LNCaP clone FGC (cell line): ENCODE measurements around the gene EBF3.
A peak's percentile ranks its signal among the peaks of the same experiment; 100 is the strongest.

Source experiments
- DNase-seq: peaks from one replicate; pipeline ENCODE4 v3.0.0-alpha.2; 2011; ENCODE audit warnings: low read depth
- H3K4me3 ChIP-seq: 2 replicates; pipeline ENCODE4 v1.5.1; 2011; ENCODE audit warnings: mild to moderate bottlenecking, low read depth, low read length, control low read depth
- TF ChIP-seq, protein P1 (sequence below): IDR thresholded peaks from 2 replicates; pipeline ENCODE4 v1.5.1; 2012; ENCODE audit warnings: mild to moderate bottlenecking; ENCODE audit not compliant: control insufficient read depth, insufficient read depth; ENCODE audit errors: extremely low read depth

Gene EBF3

DNA sequence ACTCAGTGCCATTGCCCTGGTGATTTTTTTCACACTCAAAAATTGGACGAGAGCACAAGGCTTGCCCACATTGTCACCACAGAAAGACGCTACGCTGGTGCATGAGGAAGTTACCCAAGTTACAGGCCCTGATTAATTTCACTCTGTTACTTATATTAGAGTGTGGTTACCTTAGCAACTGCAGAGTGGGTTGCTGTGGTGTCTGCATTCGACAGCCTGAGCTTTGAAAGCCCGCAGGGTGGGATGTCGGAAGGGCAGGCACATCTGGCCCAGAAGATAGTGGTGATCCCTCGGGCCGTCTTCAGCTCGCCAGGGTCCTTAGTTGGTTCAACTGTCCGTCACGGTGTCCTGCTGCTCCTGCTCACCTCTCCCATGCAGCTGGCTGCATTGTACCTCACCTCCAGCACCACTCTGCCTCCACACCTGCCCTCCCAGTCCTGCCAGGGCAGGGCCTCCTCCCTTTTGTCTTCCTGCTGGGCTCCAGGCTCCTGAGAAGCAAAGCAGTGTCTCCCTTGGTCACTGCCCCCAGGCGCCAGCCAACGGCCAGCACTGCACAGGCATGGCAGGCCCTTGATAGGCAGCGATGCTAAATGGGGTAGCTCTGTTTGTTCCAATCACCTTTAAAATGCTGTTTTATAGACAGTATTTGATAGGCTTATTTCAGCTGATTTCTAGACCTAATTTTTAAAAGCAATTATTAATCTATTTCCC lies 167.2 kb downstream of the EBF3 start:
- no peak overlapping the region for H3K4me3 ChIP-seq
- DNase-seq, result no peak
- TF ChIP-seq, protein P1, sequence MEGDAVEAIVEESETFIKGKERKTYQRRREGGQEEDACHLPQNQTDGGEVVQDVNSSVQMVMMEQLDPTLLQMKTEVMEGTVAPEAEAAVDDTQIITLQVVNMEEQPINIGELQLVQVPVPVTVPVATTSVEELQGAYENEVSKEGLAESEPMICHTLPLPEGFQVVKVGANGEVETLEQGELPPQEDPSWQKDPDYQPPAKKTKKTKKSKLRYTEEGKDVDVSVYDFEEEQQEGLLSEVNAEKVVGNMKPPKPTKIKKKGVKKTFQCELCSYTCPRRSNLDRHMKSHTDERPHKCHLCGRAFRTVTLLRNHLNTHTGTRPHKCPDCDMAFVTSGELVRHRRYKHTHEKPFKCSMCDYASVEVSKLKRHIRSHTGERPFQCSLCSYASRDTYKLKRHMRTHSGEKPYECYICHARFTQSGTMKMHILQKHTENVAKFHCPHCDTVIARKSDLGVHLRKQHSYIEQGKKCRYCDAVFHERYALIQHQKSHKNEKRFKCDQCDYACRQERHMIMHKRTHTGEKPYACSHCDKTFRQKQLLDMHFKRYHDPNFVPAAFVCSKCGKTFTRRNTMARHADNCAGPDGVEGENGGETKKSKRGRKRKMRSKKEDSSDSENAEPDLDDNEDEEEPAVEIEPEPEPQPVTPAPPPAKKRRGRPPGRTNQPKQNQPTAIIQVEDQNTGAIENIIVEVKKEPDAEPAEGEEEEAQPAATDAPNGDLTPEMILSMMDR, result no peak

DNA sequence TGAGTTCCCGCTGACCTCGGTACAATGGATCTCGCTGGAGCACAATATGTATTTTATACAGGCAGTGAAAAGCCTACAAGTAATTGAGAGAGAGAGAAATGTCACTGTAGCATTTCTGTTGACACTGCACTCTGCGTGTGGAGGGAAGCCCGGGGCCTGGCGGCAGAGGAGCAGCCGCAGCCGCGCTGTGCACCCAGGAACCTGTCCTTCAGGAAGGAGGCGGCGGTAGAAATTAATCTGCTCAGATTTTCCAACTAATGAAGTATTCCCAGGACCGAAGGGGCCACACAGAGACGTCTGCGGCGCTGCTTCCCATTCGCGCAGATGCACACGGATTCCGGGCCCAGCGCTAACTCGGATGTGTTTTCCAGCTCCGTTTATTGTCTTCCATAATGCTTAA lies 170.1 kb downstream of the EBF3 start:
- DNase-seq, result no peak
- TF ChIP-seq, protein P1, result no peak
- H3K4me3 ChIP-seq, result no peak overlapping the region

- no peak for DNase-seq
- TF ChIP-seq, protein P1, result no peak
- H3K4me3 ChIP-seq, result no peak overlapping the region
Measured at GRCh38 chr10:129793479-129793878, 170.6 kb downstream of the EBF3 start.

DNA sequence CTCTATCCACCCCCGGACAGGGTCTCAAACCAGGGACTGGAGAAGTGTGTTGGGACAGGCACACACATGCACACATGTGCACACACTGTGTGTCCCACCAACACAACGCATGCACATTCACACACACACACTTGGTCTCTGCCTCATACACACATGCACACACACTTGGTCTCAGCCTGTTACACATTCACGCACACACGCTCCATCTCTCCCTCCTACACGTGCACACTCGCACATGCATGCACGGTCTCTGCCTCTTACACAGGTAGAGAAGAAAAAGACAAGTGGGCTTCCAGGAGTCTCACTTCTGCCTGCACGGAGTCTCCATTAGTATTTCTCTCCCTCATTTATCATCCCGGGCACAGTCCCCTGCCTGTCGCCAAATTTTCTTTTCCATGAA lies 171.2 kb downstream of the EBF3 start:
- TF ChIP-seq, protein P1, result no peak
- DNase-seq, result no peak
- H3K4me3 ChIP-seq, result no peak overlapping the region

DNA sequence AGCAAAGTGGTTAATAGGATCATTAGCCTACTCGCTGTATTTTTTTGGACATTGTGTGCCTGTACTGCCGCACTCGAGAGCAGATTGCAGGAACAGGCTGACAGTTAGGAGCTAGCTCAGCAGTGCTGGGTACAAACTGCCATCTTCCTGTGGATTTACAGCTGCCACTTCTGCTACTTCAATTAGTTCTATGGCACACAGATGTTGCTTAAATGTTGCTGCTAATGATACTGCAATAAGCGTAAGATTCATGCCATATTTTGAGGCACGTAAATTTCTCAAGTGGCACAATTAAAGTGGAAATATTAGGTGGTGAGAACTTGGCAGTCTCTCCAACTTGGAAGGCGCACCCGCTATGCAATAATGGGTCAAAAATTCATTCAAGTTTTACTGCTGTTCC lies 171.9 kb downstream of the EBF3 start:
- TF ChIP-seq, protein P1, result no peak
- no peak overlapping the region for H3K4me3 ChIP-seq
- no peak for DNase-seq

GRCh38 chr10:129790715-129791446 lies 173.2 kb downstream of the EBF3 start:
- peak; percentile 15 for DNase-seq
- TF ChIP-seq, protein P1, result no peak
- H3K4me3 ChIP-seq, result no peak overlapping the region
